Keratinocyte (primary cell): ENCODE measurements around the gene MS4A14. TPM values are rescaled to one million over a fixed set of nuclear protein-coding genes. Genes with fewer than 3 reads are reported as not detected.

Experiments used
- DNase-seq: peaks from one replicate; pipeline ENCODE4 v3.0.0-alpha.2; 2011; ENCODE audit warnings: low read depth, missing footprints, low spot score
- FAIRE-seq: peaks from 2 replicates; lab custom pipeline; 2011; peaks lifted over from hg19 to GRCh38; lab: Jason Lieb, UNC
- H2AFZ ChIP-seq: 2 replicates; pipeline ENCODE4 v1.6.0; 2012; ENCODE audit warnings: low read length, control low read depth, inconsistent platforms; ENCODE audit not compliant: control insufficient read depth
- H3K27ac ChIP-seq: 2 replicates; pipeline ENCODE4 v1.5.1; 2011; ENCODE audit warnings: low read length; ENCODE audit not compliant: control insufficient read depth, insufficient read depth
- H3K27me3 ChIP-seq: 3 replicates; pipeline ENCODE4 v1.6.0; 2011; ENCODE audit warnings: low read length; ENCODE audit not compliant: control insufficient read depth, insufficient read depth; ENCODE audit errors: extremely low read depth
- H3K36me3 ChIP-seq, 2 experiments: 2 replicates in 1 of 2; 3 replicates in 1 of 2; pipeline ENCODE4 v1.5.1; 2011; ENCODE audit warnings: low read length in 2 of 2, mild to moderate bottlenecking in 1 of 2; ENCODE audit not compliant: control insufficient read depth in 2 of 2, insufficient read depth in 2 of 2; ENCODE audit errors: extremely low read depth in 1 of 2
- H3K4me1 ChIP-seq: 3 replicates; pipeline ENCODE4 v1.5.1; 2011; ENCODE audit warnings: low read length; ENCODE audit not compliant: control insufficient read depth, insufficient read depth; ENCODE audit errors: extremely low read depth
- H3K4me2 ChIP-seq: 3 replicates; pipeline ENCODE4 v1.6.0; 2011; ENCODE audit warnings: low read depth, low read length; ENCODE audit not compliant: control insufficient read depth, insufficient read depth; ENCODE audit errors: extremely low read depth
- H3K4me3 ChIP-seq, 3 experiments: fragments of 200-600 bp in 1 of 3; sonication (generic) in 1 of 3; 2 replicates in 2 of 3; 3 replicates in 1 of 3; pipeline ENCODE4 v1.5.1; 2011 to 2016; ENCODE audit warnings: low read length in 3 of 3, mild to moderate bottlenecking in 3 of 3, control low read depth in 2 of 3, inconsistent platforms in 1 of 3, low read depth in 1 of 3, mixed read lengths in 1 of 3, mixed run types in 1 of 3, moderate library complexity in 1 of 3; ENCODE audit not compliant: control insufficient read depth in 2 of 3, insufficient read depth in 2 of 3; ENCODE audit errors: extremely low read depth in 1 of 3
- H3K79me2 ChIP-seq: 2 replicates; pipeline ENCODE4 v1.6.0; 2012; ENCODE audit warnings: low read length; ENCODE audit not compliant: control insufficient read depth, insufficient read depth
- H3K9ac ChIP-seq: 3 replicates; pipeline ENCODE4 v1.6.0; 2011; ENCODE audit warnings: low read length; ENCODE audit not compliant: control insufficient read depth, insufficient read depth; ENCODE audit errors: extremely low read depth
- H3K9me1 ChIP-seq: 3 replicates; pipeline ENCODE4 v1.6.0; 2011; ENCODE audit warnings: low read length; ENCODE audit not compliant: control insufficient read depth, insufficient read depth; ENCODE audit errors: extremely low read depth
- H3K9me3 ChIP-seq: 2 replicates; pipeline ENCODE4 v1.5.1; 2012; ENCODE audit warnings: low read depth, low read length; ENCODE audit not compliant: control insufficient read depth
- H4K20me1 ChIP-seq: 3 replicates; pipeline ENCODE4 v1.6.0; 2011; ENCODE audit warnings: low read length; ENCODE audit not compliant: control insufficient read depth, insufficient read depth; ENCODE audit errors: extremely low read depth
- CTCF ChIP-seq, 3 experiments: IDR thresholded peaks in 1 of 3; conservative IDR thresholded peaks in 1 of 3; optimal IDR thresholded peaks in 1 of 3; 2 replicates in 2 of 3; 3 replicates in 1 of 3; pipeline versions ENCODE3 to v1.5.1; 2011; ENCODE audit warnings: low read length in 3 of 3, mild to moderate bottlenecking in 3 of 3, moderate library complexity in 2 of 3, control low read depth in 1 of 3, inconsistent platforms in 1 of 3; ENCODE audit not compliant: insufficient read depth in 2 of 3; ENCODE audit errors: extremely low read depth in 1 of 3
- EZH2 ChIP-seq: IDR thresholded peaks from one replicate; pipeline ENCODE4 v1.6.1; 2012; ENCODE audit warnings: inconsistent platforms, mild to moderate bottlenecking, low read length, moderate library complexity
- dilution Hi-C: fragments of 300-500 bp; cut with MboI; formaldehyde crosslinking; loops from one replicate; pipeline ENCODE4 v1.7.0; 2020; ENCODE audit warnings: low sequenced_read_pairs; ENCODE audit not compliant: extremely low pct_ligation_motif_present
- polyA plus RNA-seq, 5 experiments: library from polyadenylated mRNA; depleted of rRNA in 3 of 5; stranded (reverse) in 3 of 5; stranded (forward) in 1 of 5; unstranded in 1 of 5; fragments of >200 nt; gene quantifications; 1 replicate in 1 of 5; 2 replicates in 3 of 5; 3 replicates in 1 of 5; pipeline versions ENCODE4 v1.2.1 to v1.2.3, GENCODE V29; 2011 to 2012; ENCODE audit warnings: missing spikeins in 2 of 5, low read depth in 1 of 5, low replicate concordance in 1 of 5

MS4A14 gene
- polyA plus RNA-seq, 1 donor (not counting 4 experiments of a cell fraction or from before 2014, with no cell fraction given), result not detected

GRCh38 chr11:60433401-60433800 is 37.1 kb downstream of the MS4A14 start:
- FAIRE-seq, result no peak
- no peak overlapping the region for H3K9ac ChIP-seq

DNA sequence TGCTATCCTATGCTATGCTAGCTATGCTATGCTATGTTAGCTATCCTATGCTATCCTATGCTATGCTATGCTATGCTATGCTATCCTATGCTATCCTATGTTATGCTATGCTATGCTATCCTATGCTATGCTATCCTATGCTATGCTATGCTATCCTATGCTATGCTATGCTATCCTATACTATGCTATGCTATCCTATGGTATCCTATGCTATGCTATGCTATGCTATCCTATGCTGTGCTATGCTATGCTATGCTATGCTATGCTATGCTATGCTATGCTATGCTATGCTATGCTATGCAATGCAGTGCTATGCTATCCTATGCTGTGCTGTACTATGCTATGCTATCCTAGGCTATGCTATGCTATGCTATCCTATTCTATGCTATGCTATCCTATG is 50.8 kb downstream of the MS4A14 start:
- Histone ChIP-seq H2AFZ (no peak overlapping the region), H3K4me2 (no peak overlapping the region), H3K79me2 (no peaks in the 10 kb centered on the region), H4K20me1 (no peaks in the 10 kb centered on the region), H3K9ac (no peak overlapping the region), H3K27me3 (no peaks in the 10 kb centered on the region), H3K4me3 (no peak overlapping the region), H3K9me1 (no peaks in the 10 kb centered on the region), H3K36me3 (no peaks in the 10 kb centered on the region), H3K9me3 (no peaks in the 10 kb centered on the region), H3K4me1 (no peaks in the 10 kb centered on the region), H3K27ac (no peak overlapping the region)
- dilution Hi-C loops, result no loop called here
- no peak for FAIRE-seq
- TF ChIP-seq EZH2 (no peak), CTCF (optimal IDR thresholded peaks at IDR 0.05 in 1 of 3, IDR thresholded peaks at IDR 0.05 in 1 of 3, conservative IDR thresholded peaks at IDR 0.05 in 1 of 3; ENCODE audit: extremely low read depth in 1 of 3, insufficient read depth in 2 of 3, low read length in 3 of 3) (no peak)
- DNase-seq, result no peak

More at GRCh38 chr11:60433401-60433800, 37.1 kb downstream of the MS4A14 start:
- H3K4me2 ChIP-seq, result no peak overlapping the region
- TF ChIP-seq EZH2 (no peak), CTCF (optimal IDR thresholded peaks at IDR 0.05 in 1 of 3, IDR thresholded peaks at IDR 0.05 in 1 of 3, conservative IDR thresholded peaks at IDR 0.05 in 1 of 3; ENCODE audit: extremely low read depth in 1 of 3, insufficient read depth in 2 of 3, low read length in 3 of 3) (no peak)
- no peaks in the 10 kb centered on the region for H3K9me1 ChIP-seq
- H3K27me3 ChIP-seq, result no peaks in the 10 kb centered on the region
- H4K20me1 ChIP-seq, result no peaks in the 10 kb centered on the region
- dilution Hi-C loops, result no loop called here
- no peak overlapping the region for H3K27ac ChIP-seq
- H3K79me2 ChIP-seq, result no peaks in the 10 kb centered on the region
- no peaks in the 10 kb centered on the region for H3K36me3 ChIP-seq
- no peaks in the 10 kb centered on the region for H3K4me1 ChIP-seq
- H2AFZ ChIP-seq, result no peak overlapping the region
- no peak for DNase-seq
- H3K9me3 ChIP-seq, result no peaks in the 10 kb centered on the region
- H3K4me3 ChIP-seq, result no peak overlapping the region
